HG02642 (cell line): ENCODE measurements around the gene RNF145.
"Not testable (repeated sequence)": the region's sequence is repeated elsewhere in the genome, so short reads cannot be mapped to it uniquely, and the experiment has no call there.

ENCODE experiments used
- ATAC-seq: cut with Tn5 transposase; IDR thresholded peaks from one replicate; pipeline ENCODE4 v1.9.1; 2021; ENCODE audit warnings: mild to moderate bottlenecking; ENCODE audit not compliant: unreplicated experiment, poor library complexity

RNF145 gene

GRCh38 chr5:159163701-159164046, 45.7 kb downstream of the RNF145 start:
- ATAC-seq, result no peak

- ATAC-seq, result no peak
These were observed 46.2 kb downstream of the RNF145 start for GRCh38 chr5:159163027-159163700.

- no peak for ATAC-seq
These were observed 47.8 kb downstream of the RNF145 start for GRCh38 chr5:159161361-159162214.

- ATAC-seq, result not testable (repeated sequence)
These were observed 50.7 kb downstream of the RNF145 start for GRCh38 chr5:159158553-159159091.

- ATAC-seq, result no peak
These were observed 51.8 kb downstream of the RNF145 start for GRCh38 chr5:159157552-159157951.

- no peak for ATAC-seq
These were observed 52.7 kb downstream of the RNF145 start for GRCh38 chr5:159156426-159157238.

GRCh38 chr5:159155960-159156359, 53.4 kb downstream of the RNF145 start:
- ATAC-seq, result no peak

- ATAC-seq, result no peak
These were observed 56.5 kb downstream of the RNF145 start for GRCh38 chr5:159152876-159153275.

- ATAC-seq, result no peak
These were observed 60.3 kb downstream of the RNF145 start for GRCh38 chr5:159149085-159149484.

- no peak for ATAC-seq
These were observed 61.4 kb downstream of the RNF145 start for GRCh38 chr5:159147976-159148375.

- no peak for ATAC-seq
These were observed 62.5 kb downstream of the RNF145 start for GRCh38 chr5:159146839-159147238.

- not testable (repeated sequence) for ATAC-seq
These were observed 64.2 kb downstream of the RNF145 start for GRCh38 chr5:159145160-159145559.

- no peak for ATAC-seq
These were observed 69.6 kb downstream of the RNF145 start for GRCh38 chr5:159139802-159140201.

- ATAC-seq, result no peak
These were observed 73.3 kb downstream of the RNF145 start for GRCh38 chr5:159135896-159136531.

GRCh38 chr5:159133041-159133741, 76.2 kb downstream of the RNF145 start:
- ATAC-seq, result peak; percentile 44

- ATAC-seq, result no peak
These were observed 76.8 kb downstream of the RNF145 start for GRCh38 chr5:159132429-159133040.

- no peak for ATAC-seq
These were observed 77.4 kb downstream of the RNF145 start for GRCh38 chr5:159131951-159132350.

GRCh38 chr5:159130871-159131270, 78.5 kb downstream of the RNF145 start:
- no peak for ATAC-seq

GRCh38 chr5:159128070-159128541, 81.2 kb downstream of the RNF145 start:
- no peak for ATAC-seq
